K562 (cell line): ENCODE measurements around the gene DHRS2. TPM values are rescaled to one million over a fixed set of nuclear protein-coding genes. Genes with fewer than 3 reads are reported as not detected.

Experiments used
- CBFA2T3 ChIP-seq: fragments of 450-650 bp; IDR thresholded peaks from 2 replicates; pipeline ENCODE4 v1.6.1; 2017
- FUS ChIP-seq: fragments of 200-400 bp; formaldehyde crosslinking; optimal IDR thresholded peaks from 2 replicates; pipeline ENCODE3; 2017; ENCODE audit warnings: low read depth, low read length
- GTF3C2 ChIP-seq: IDR thresholded peaks from 3 replicates; pipeline ENCODE4 v1.6.1; 2011; ENCODE audit warnings: borderline replicate concordance, mild to moderate bottlenecking, moderate library complexity; ENCODE audit not compliant: insufficient read length; ENCODE audit errors: extremely low read depth
- HINFP ChIP-seq: fragments of 450-650 bp; conservative IDR thresholded peaks from 2 replicates; pipeline ENCODE4 v1.6.1; 2016; ENCODE audit warnings: missing genetic modification characterization, low read depth, mild to moderate bottlenecking, control low read depth, missing compliant biosample characterization
- HIVEP1 ChIP-seq: fragments of 250-450 bp; sonication (Bioruptor Pico); IDR thresholded peaks from 2 replicates; pipeline ENCODE4 v1.4.0; 2020; ENCODE audit warnings: mild to moderate bottlenecking
- PHF8 ChIP-seq: fragments of 200-600 bp; sonication (generic); IDR thresholded peaks from 2 replicates; pipeline ENCODE4 v1.6.1; 2012; ENCODE audit warnings: mixed run types, mild to moderate bottlenecking, inconsistent platforms, low read length, moderate library complexity, borderline replicate concordance
- PHTF2 ChIP-seq: fragments of 250-450 bp; sonication (Bioruptor Pico); IDR thresholded peaks from 2 replicates; pipeline ENCODE4 v1.5.0; 2021; ENCODE audit warnings: mild to moderate bottlenecking
- SAFB2 ChIP-seq: fragments of 200-400 bp; formaldehyde crosslinking; IDR thresholded peaks from 2 replicates; pipeline ENCODE4 v1.6.1; 2018; ENCODE audit warnings: borderline replicate concordance, low read length, low read depth, moderate library complexity; ENCODE audit not compliant: severe bottlenecking
- SMARCE1 ChIP-seq: fragments of 450-650 bp; IDR thresholded peaks from 2 replicates; pipeline ENCODE4 v1.7.1; 2016; ENCODE audit warnings: mild to moderate bottlenecking
- ZBTB33 ChIP-seq: sonication (generic); formaldehyde crosslinking; IDR thresholded peaks from 2 replicates; pipeline ENCODE4 v1.8.1; 2023; ENCODE audit warnings: mild to moderate bottlenecking, missing genetic modification reagents
- ZNF449 ChIP-seq: fragments of 250-450 bp; sonication (Bioruptor Pico); IDR thresholded peaks from 2 replicates; pipeline ENCODE4 v1.8.0; 2022; ENCODE audit warnings: moderate library complexity, mild to moderate bottlenecking, inconsistent platforms
- ZNF76 ChIP-seq: fragments of 250-450 bp; sonication (Bioruptor Pico); IDR thresholded peaks from 2 replicates; pipeline ENCODE4 v1.4.0; 2020; ENCODE audit warnings: mild to moderate bottlenecking, moderate library complexity, borderline replicate concordance
- polyA plus RNA-seq, 8 experiments: library from polyadenylated mRNA; depleted of rRNA in 4 of 8; stranded (reverse) in 5 of 8; unstranded in 3 of 8; fragments of >200 nt; fragmentation: Nextera tagmentation in 2 of 8; fragmentation: Illumina TruSeq in 1 of 8; extraction: Ambion mirVana in 2 of 8; extraction: Trizol in 1 of 8; gene quantifications; 2 replicates each; pipeline versions ENCODE4 v1.2.1 to v1.2.3, GENCODE V29; 2011 to 2014; ENCODE audit warnings: inconsistent platforms in 1 of 8, missing spikeins in 1 of 8
- total RNA-seq, 7 experiments: library from RNA; depleted of rRNA in 6 of 7; stranded (reverse); fragments of >200 nt in 6 of 7; fragmentation: Illumina TruSeq in 2 of 7; extraction: Trizol in 2 of 7; gene quantifications; 2 replicates each; pipeline versions ENCODE4 v1.2.1 to v1.2.3, GENCODE V29; 2011 to 2021; ENCODE audit warnings: low replicate concordance in 1 of 7

DHRS2 gene
- total and polyA plus RNA-seq, 9 of the 15 experiments (the other 6 are each of a cell fraction or from before 2014, with no cell fraction given) = 2.9 to 96.8 (median 64.4) TPM

- TF ChIP-seq ZNF449 (CRISPR knock-in tag) = no peak
- no peak for TF ChIP-seq SMARCE1
- TF ChIP-seq GTF3C2 = no peak
- no peak for TF ChIP-seq PHF8
- TF ChIP-seq ZNF76 (CRISPR knock-in tag) = no peak
- no peak for TF ChIP-seq FUS
- no peak for TF ChIP-seq HIVEP1 (CRISPR knock-in tag)
- no peak for TF ChIP-seq SAFB2
- TF ChIP-seq ZBTB33 (CRISPR knock-in tag) = no peak
- no peak for TF ChIP-seq CBFA2T3
- no peak for TF ChIP-seq HINFP (tag)
- no peak for TF ChIP-seq PHTF2 (CRISPR knock-in tag)
These were observed 6.2 kb upstream of the DHRS2 start (continued) for GRCh38 chr14:23629832-23630396.
